BLaER1 (cell line): ENCODE measurements around the gene IRX5.

Source experiments
- H3K27ac ChIP-seq: shearing (Covaris generic); formaldehyde crosslinking; 2 replicates; pipeline ENCODE4 v1.8.1; 2022
- H3K27me3 ChIP-seq: shearing (Covaris generic); formaldehyde crosslinking; 2 replicates; pipeline ENCODE4 v1.8.1; 2022
- H3K36me3 ChIP-seq: shearing (Covaris generic); formaldehyde crosslinking; 2 replicates; pipeline ENCODE4 v1.8.1; 2022
- H3K4me1 ChIP-seq: shearing (Covaris generic); formaldehyde crosslinking; 2 replicates; pipeline ENCODE4 v1.8.1; 2022
- H3K4me2 ChIP-seq: shearing (Covaris generic); formaldehyde crosslinking; 2 replicates; pipeline ENCODE4 v1.8.1; 2022
- H3K4me3 ChIP-seq: shearing (Covaris generic); formaldehyde crosslinking; 2 replicates; pipeline ENCODE4 v1.8.1; 2022
- H3K9ac ChIP-seq: shearing (Covaris generic); formaldehyde crosslinking; 2 replicates; pipeline ENCODE4 v1.8.1; 2022
- H3K9me3 ChIP-seq: shearing (Covaris generic); formaldehyde crosslinking; 2 replicates; pipeline ENCODE4 v1.8.1; 2022
- H4K20me1 ChIP-seq: shearing (Covaris generic); formaldehyde crosslinking; 2 replicates; pipeline ENCODE4 v1.8.1; 2022
- Cebpa-rat ChIP-seq: shearing (Covaris generic); IDR thresholded peaks from 2 replicates; pipeline ENCODE4 v1.8.1; 2022

IRX5 gene

DNA sequence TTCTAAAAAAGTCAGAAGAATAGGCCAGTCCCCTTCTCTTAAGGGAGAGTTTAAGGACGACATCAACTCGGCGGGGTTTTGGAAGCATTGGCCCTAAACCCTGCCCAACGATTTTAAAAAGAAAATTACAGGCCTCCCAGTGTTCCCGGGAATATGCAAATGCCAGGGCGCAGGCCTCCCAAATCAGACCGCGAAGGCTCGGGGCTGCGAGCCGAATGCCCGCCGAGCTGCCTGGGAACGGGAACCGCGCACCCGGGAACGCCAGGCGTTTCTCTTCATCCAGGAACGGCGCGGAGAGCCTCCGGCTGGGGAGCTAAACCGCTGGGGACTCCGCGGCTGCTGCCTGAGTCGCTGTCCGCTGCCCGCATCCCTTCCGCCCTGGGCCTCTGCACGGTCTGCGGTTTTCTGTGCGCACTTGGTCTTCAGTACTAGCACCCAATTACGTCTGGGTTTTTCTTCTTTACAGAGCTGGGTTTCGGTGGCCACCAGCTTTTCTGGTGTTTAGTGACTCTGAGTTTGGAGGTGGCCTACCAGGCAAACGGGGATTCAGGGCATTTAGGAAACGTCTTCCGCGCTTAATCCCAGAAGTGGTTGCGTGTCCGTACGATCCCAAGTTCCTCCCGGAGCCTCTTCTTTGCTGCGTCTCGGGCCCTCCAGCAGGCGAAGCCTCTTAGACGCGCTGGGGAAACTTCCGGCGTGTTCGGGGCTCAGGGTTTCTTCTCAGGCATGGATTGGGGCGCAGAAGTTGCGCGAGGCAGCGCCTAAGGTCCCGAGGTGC lies 5.7 kb downstream of the IRX5 start:
- peaks cover 15% of the 10 kb centered on the region for H3K9me3 ChIP-seq
- peak overlapping the region; percentile 77 for H3K4me2 ChIP-seq
- H3K4me3 ChIP-seq: peak overlapping the region; percentile 52
- H4K20me1 ChIP-seq: peaks cover 95% of the 10 kb centered on the region
- H3K36me3 ChIP-seq: no peaks in the 10 kb centered on the region
- no peak for TF ChIP-seq Cebpa-rat
- peaks cover 46% of the 10 kb centered on the region for H3K4me1 ChIP-seq
- no peak overlapping the region for H3K27ac ChIP-seq
- H3K9ac ChIP-seq: no peak overlapping the region
- peaks cover 100% of the 10 kb centered on the region for H3K27me3 ChIP-seq

GRCh38 chr16:54936979-54937670 lies 6.5 kb downstream of the IRX5 start:
- Histone ChIP-seq H3K9me3 (peaks cover 11% of the 10 kb centered on the region), H3K27me3 (peaks cover 99% of the 10 kb centered on the region), H3K4me1 (peaks cover 39% of the 10 kb centered on the region), H3K4me2 (peak overlapping the region; percentile 77), H3K36me3 (no peaks in the 10 kb centered on the region), H3K4me3 (peak overlapping the region; percentile 52), H3K27ac (no peak overlapping the region), H4K20me1 (peaks cover 87% of the 10 kb centered on the region), H3K9ac (no peak overlapping the region)
- no peak for TF ChIP-seq Cebpa-rat

GRCh38 chr16:54937671-54938211 lies 7.1 kb downstream of the IRX5 start:
- Histone ChIP-seq H3K36me3 (no peaks in the 10 kb centered on the region), H3K27me3 (peaks cover 98% of the 10 kb centered on the region), H3K9ac (no peak overlapping the region), H3K27ac (no peak overlapping the region), H3K4me2 (peak overlapping the region; percentile 77), H4K20me1 (peaks cover 81% of the 10 kb centered on the region), H3K4me1 (peaks cover 38% of the 10 kb centered on the region), H3K4me3 (peak overlapping the region; percentile 52), H3K9me3 (peaks cover 5% of the 10 kb centered on the region; the same call in 1 of the 2 replicates)
- TF ChIP-seq Cebpa-rat: no peak

GRCh38 chr16:54938212-54939028 lies 7.8 kb downstream of the IRX5 start:
- H3K4me1 ChIP-seq: peaks cover 33% of the 10 kb centered on the region
- peaks cover 95% of the 10 kb centered on the region for H3K27me3 ChIP-seq
- peaks cover 74% of the 10 kb centered on the region for H4K20me1 ChIP-seq
- H3K9me3 ChIP-seq: no peaks in the 10 kb centered on the region
- TF ChIP-seq Cebpa-rat: no peak
- H3K4me2 ChIP-seq: peak overlapping the region; percentile 77; the same call in 1 of the 2 replicates
- H3K36me3 ChIP-seq: no peaks in the 10 kb centered on the region
- no peak overlapping the region for H3K27ac ChIP-seq
- no peak overlapping the region for H3K9ac ChIP-seq
- no peak overlapping the region for H3K4me3 ChIP-seq

DNA sequence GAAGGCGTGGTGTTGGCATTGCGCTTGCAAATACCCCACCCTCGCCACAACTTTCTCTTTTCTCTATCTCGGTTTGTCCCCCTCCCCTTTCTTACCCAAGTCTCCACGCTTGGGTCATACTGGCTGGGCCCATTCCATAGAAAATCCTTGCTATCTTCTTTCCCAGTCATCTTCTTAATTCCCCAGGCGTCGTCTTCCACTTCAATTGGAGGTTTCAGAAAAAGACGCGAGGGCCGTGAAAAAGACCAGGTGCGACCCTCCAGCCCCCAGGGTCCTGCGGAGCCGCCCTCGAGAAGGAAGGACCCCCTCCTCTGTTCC lies 8.3 kb downstream of the IRX5 start:
- no peak overlapping the region for H3K4me3 ChIP-seq
- peaks cover 69% of the 10 kb centered on the region for H4K20me1 ChIP-seq
- H3K27me3 ChIP-seq: peaks cover 90% of the 10 kb centered on the region

DNA sequence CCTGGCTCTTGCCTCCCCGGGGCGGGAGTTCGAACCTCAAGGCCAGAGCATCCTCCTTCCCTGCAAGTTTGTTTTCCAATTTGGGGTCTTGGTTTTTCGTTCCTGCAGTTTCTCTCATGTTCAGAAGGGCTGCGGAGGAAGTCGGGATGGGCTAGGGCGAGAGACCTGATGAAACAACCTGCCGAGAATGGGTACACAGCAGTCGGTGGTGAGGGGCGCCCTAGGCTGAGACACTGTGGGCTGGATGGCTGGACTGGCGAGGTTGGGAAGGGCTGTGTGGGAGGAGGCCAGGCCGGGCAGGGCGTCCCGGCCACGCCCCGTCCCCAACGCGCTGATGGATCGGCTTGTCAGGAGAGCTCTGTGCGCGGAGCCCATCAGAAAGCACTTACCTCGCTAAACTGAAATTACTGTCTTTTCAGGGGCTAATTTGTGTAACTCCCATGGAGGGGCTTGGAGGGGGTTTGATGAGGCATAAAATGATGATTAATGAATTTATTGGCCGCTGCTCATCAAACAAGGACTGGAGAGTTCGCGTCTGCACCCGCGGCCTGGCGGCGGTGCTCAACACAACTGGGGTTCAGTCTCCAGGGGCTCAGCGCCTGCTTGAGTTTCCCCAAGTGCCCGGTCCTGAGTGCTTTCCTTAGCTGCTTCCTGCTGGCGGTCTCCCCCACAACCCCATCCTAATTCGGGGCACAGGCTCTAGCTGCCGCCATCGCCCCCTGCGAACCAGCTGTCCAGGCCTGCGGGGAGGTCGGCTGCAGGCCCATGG lies 9.0 kb downstream of the IRX5 start:
- no peaks in the 10 kb centered on the region for H3K36me3 ChIP-seq
- H3K9me3 ChIP-seq: no peaks in the 10 kb centered on the region
- no peak overlapping the region for H3K27ac ChIP-seq
- no peak overlapping the region for H3K4me2 ChIP-seq
- H4K20me1 ChIP-seq: peaks cover 62% of the 10 kb centered on the region
- H3K27me3 ChIP-seq: peaks cover 82% of the 10 kb centered on the region
- H3K9ac ChIP-seq: no peak overlapping the region
- no peak for TF ChIP-seq Cebpa-rat
- H3K4me1 ChIP-seq: peaks cover 32% of the 10 kb centered on the region
- H3K4me3 ChIP-seq: no peak overlapping the region

More for the DNA sequence above, 8.3 kb downstream of the IRX5 start:
- Histone ChIP-seq H3K9ac (no peak overlapping the region), H3K9me3 (no peaks in the 10 kb centered on the region), H3K36me3 (no peaks in the 10 kb centered on the region), H3K27ac (no peak overlapping the region), H3K4me2 (peak overlapping the region; percentile 6; the same call in 1 of the 2 replicates), H3K4me1 (peaks cover 32% of the 10 kb centered on the region)
- TF ChIP-seq Cebpa-rat: no peak

DNA sequence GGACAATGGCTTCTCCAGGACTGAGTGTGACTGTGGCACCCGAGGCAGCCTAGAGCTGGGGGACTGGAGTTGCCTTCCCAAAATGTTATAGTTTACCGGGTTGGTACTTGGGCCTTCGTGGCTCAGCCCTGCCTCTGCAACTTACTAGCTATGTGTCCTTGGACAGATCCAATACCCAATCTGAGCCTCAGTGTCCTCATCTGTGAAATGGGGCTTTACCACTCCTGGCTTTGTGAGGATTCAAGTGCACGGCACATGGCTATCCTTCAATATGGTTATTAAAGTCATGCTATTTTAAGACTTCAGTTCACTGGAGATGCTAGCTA lies 9.6 kb downstream of the IRX5 start:
- no peak for TF ChIP-seq Cebpa-rat
- no peak overlapping the region for H3K4me2 ChIP-seq
- H3K4me3 ChIP-seq: no peak overlapping the region
- no peaks in the 10 kb centered on the region for H3K36me3 ChIP-seq
- H3K27ac ChIP-seq: no peak overlapping the region
- no peaks in the 10 kb centered on the region for H3K9me3 ChIP-seq
- H3K9ac ChIP-seq: no peak overlapping the region
- peaks cover 56% of the 10 kb centered on the region for H4K20me1 ChIP-seq
- H3K4me1 ChIP-seq: peaks cover 32% of the 10 kb centered on the region
- peaks cover 77% of the 10 kb centered on the region for H3K27me3 ChIP-seq

DNA sequence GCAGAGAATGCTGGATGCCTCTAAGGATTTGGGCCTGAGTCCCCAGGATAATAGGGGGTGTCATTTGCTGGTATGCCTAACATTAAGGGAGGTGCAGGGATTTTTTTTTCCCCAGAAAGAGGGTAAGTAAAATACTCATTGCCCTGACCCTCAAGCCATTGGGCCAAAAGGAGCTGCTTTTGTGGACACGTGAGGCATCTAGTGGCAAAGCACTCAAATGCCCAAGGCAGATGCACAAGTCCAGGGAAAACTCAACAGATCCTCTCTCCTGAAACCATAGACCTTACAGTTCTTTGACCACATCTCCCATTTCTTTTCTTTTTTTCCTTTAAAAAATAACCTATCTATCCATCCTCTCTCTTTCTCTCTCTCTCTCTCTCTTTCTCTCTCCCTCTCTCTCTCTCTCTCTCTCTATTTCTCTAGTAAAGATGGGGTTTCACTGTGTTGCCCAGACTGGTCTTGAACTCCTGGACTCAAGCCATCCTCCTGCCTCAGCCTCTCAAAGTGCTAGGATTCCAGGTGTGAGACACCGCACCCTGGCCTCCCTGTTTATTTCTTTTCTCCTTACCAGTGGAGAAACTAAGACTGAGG lies 11.8 kb downstream of the IRX5 start:
- Histone ChIP-seq H3K27me3 (peaks cover 55% of the 10 kb centered on the region), H3K4me2 (no peak overlapping the region), H3K9ac (no peak overlapping the region), H3K4me1 (peaks cover 17% of the 10 kb centered on the region), H3K27ac (no peak overlapping the region), H3K9me3 (no peaks in the 10 kb centered on the region), H3K36me3 (no peaks in the 10 kb centered on the region), H4K20me1 (peaks cover 34% of the 10 kb centered on the region), H3K4me3 (no peak overlapping the region)
- no peak for TF ChIP-seq Cebpa-rat

GRCh38 chr16:54944002-54944401 lies 13.3 kb downstream of the IRX5 start:
- no peak overlapping the region for H3K4me3 ChIP-seq
- no peaks in the 10 kb centered on the region for H3K36me3 ChIP-seq
- peaks cover 2% of the 10 kb centered on the region; the same call in 1 of the 2 replicates for H3K4me1 ChIP-seq
- no peak overlapping the region for H3K4me2 ChIP-seq
- no peak overlapping the region for H3K9ac ChIP-seq
- H3K9me3 ChIP-seq: no peaks in the 10 kb centered on the region
- H3K27me3 ChIP-seq: peaks cover 39% of the 10 kb centered on the region
- H3K27ac ChIP-seq: no peak overlapping the region
- peaks cover 19% of the 10 kb centered on the region for H4K20me1 ChIP-seq
- TF ChIP-seq Cebpa-rat: no peak
